GM21737 (cell line): ENCODE measurements around the gene FBXL17.

Source experiments
- ATAC-seq: cut with Tn5 transposase; IDR thresholded peaks from one replicate; pipeline ENCODE4 v1.9.1; 2021; ENCODE audit warnings: mild to moderate bottlenecking, moderate library complexity; ENCODE audit not compliant: unreplicated experiment

The FBXL17 gene

DNA sequence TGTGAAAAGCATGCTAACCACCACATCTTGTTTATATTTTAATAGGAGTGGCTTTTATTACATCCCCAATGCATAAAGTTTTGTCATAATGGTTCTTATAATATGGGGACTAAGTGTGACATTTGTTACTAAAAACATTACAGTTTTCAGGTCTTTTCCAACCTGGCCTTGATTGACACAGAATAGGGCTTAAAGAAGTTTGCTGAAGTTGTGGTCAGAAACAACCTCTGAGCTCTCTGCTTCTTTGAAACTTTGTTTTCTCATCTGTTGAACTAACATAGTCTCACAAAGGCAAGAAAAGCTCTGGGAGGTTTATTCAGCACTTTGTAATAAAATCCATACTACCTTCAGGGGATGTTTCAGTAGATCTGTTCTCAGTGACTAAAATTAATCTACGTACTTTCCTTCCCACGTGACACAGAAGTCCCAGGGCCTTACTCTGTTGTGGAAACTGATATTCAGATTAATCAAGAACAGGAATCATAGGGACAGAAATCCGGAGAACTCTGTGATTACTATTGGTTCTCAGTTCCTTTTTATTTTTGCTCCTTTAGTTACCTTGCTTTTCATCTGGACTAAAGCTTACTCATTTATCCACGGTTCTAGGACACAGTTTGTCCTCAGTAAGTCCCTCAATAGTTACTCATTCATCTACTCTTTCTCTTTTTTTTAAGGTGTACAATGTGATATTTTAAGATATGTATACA is 422.2 kb downstream of the FBXL17 start:
- ATAC-seq = no peak

DNA sequence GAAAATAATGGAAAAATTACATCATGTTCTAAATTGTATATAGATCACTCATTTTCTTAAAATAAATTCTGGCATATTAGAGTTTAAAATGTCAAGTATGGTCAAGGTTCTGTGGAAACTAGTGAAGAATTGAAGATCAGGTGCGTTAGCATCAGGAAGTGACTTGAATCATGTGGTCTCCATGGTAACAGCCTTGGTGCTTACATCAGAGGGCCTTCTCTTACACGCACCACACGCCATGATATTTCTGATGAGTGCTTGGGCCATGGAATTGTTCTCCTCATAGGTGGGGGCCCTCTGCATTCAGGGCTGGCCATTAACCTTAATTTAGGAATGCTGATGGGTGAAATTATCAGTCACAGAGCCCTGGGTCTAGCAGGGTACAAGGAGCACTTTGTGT is 423.0 kb downstream of the FBXL17 start:
- no peak for ATAC-seq

DNA sequence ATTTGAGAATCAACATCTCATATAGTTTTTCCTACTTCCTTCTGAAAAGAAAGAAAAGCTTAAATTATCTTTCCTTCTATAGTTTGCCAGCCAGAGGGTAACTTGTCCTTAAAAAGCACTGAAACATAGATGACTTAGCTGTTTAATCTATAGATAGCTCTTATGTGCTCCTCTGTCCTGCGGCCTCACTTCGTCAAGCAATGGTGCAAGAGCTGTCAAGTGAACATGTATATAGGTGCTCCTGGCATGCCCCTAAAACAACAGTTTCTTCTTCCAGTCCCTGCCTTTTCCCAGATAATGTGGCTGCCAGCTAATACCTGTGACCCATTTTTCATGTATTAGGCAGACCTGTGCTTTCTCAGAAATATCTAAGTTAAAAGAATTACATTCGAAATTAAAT is 423.5 kb downstream of the FBXL17 start:
- no peak for ATAC-seq

DNA sequence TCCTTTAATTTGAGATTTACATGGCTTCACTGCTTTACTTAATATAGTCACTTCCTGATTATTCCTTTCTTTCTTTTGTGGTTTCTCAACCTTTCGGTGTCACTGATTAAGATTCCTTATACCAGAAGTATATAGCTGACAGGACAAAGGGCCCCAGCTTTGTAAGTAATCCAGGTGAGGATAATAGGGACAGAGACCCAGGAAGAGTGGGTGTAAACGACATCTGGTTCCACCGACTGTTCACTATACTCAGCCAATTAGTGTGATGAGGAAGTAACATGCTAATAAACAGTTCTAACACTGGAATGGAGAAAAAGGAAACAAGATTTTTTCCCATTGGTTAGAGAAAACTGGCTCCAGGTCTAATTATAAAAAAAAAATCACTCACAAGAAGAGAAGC is 424.8 kb downstream of the FBXL17 start:
- ATAC-seq = no peak

DNA sequence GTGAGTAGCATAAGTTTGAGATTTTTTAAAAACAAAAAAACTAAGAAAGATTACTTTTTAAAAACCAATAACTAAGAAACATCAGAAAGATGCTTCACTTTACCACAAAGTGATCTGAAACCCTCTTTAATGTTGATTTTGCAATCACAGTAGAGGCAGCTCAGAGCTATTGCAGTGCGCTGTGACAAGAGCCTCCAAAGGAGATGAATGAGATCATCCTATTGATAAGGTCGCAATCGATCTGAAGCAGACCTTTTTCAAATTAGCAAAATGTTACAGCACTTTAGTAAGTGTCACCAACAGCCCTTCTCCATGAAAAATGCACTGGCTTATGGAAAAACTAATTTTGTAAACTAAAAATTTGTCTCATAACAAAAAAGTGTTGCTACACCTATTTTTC is 426.6 kb downstream of the FBXL17 start:
- ATAC-seq = no peak

DNA sequence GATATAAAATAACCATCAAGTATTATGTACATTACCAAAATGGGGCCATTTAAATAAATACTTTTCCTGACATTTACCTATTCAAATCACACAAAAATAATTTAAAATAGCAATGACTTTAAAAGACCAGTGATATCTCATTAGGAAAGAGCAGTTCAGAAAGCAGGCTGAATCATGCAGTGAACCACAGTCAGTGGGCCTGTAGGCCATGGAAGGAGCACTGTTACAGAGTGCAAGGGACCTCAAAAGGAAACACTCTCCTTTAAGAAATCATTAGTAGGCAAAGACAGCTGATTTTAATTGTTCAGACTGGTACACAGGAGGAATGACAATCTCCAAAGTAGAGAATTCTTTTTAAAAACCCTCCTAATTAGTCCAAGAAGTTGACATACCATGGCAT is 427.6 kb downstream of the FBXL17 start:
- no peak for ATAC-seq

DNA sequence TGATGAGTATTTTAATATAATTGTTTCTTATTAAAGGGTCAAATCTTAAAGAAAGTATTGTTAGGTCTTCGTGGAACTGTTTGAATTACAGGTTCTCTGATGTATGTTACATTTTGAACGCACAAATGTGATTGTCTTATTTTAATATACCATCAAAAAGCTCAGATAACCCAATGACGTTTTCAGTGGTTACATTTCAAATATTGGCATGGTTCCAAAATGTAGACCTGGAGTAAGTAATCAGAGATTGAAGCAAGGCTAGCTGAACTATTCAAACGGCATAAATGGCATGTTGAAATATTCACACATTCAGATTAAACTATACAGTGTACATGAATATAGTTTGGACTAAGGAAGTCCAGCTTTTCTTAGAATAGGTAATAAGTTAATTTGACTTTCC is 429.4 kb downstream of the FBXL17 start:
- no peak for ATAC-seq

DNA sequence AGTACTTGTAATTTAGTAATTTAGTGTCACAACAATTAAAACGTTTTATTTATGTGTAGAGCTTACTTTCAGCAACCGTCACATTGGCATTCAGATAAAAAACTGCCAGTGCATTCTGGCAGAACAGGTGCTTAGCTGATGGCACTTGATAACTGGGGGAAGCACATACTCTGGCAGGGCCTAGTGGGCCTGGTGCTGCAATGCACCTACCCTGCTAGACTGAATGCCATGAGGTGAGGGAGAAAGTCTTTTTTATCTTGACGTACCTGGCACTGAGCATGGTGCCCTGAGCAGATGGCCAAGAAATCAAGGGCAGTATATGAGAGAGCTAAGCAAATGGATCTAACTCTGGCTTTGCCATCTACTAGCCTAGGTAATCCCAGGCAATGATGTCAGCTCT is 430.6 kb downstream of the FBXL17 start:
- no peak for ATAC-seq

DNA sequence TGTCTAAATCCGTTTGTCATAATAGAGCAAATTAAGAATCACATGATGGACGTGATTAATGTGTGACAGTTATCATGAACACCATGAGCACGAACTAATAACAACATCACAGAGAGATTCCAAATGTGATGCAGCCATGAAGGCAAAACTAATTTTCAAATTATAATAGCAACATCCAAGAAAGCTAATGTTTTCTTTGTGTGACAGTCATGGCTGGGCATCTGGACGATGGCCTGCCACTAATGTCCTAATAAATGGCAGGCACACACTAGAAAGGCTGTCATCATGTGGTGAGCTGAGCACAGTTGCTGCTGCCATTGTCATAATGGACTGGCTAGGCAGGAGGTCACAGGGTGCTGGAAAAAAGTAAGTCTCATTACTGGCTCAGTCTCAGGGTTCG is 431.1 kb downstream of the FBXL17 start:
- ATAC-seq = no peak

DNA sequence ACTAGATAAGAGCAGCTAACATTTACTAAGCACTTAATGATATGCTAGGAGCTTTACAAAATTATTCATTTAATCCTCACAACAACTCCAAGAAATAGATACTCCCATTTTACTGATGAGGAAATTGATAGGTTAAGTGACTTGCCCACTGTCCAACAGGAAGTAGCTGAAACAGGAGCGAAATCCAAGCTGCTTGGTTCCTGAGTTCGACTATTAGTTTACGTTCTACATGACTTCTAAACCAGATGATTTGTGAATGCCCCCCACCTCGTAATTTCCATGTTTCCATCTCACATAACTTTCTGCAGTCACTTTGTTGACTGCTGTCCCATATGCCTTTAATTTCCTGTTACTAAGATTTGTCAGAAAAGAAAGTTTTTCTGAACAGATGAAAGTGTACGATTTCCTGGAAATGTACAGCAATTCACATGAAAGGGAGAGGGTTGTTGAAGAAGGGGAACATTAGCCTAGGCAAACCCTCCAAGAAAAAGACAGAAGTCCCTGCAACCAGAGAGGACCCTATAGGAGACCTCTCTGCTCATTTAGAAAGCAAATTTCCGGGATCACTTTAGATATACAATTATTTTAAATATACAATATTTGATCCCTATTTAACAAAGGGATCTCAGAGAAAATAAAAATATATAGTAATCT is 432.1 kb downstream of the FBXL17 start:
- ATAC-seq = no peak

DNA sequence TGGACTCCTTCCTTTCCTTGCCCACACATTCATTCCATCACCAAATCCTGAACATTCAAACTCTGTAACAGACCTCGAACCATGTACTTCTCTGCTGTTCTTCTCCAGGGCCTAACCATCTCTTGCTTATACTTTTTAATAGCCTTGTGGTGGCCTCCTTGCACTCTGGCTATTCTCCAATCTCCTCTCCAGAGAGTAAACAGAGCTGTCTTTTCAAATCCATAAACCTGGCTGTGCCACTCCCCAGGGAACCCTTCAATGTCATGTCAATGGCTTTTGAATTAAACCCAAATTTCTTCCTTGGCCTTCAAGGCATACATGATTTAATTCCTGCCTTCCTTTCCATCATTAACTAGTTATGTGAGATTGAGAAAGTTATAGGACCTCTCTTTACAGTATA is 433.5 kb downstream of the FBXL17 start:
- no peak for ATAC-seq

DNA sequence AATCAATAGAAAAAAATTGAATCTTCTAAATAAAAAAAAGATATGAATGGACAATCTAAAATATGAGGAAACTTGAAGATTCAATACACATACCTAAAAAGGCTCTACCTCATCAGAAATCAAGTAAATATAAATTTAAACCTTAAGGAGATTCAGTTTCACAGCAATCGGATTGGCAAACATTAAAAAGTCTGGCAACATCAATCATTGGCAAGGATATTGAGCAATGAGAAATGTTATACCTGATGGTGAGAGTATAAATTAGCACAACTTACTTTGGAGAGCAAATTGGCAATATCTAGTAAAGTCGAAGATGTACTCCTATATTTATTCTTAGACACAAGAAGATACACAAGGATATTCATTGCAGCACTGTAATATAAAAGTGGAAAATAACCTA is 436.8 kb downstream of the FBXL17 start:
- ATAC-seq = no peak

DNA sequence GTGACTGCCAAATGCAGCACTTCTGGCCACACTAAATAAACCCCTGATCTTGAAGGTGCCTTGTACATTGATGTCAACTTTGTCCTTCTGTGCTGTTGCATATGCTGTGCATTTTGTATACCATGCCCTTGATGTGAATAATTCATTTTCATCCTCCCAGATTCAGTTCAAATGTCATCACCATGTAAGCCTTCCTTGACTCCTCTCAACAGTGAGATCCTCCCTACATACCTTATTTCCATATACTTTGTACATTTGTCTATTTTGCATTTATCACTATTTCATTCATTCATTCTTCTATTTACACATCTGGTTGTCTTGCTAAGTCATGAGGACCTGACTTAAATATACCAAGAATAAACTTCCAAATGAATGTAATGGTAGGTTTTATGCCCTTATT is 438.0 kb downstream of the FBXL17 start:
- no peak for ATAC-seq

DNA sequence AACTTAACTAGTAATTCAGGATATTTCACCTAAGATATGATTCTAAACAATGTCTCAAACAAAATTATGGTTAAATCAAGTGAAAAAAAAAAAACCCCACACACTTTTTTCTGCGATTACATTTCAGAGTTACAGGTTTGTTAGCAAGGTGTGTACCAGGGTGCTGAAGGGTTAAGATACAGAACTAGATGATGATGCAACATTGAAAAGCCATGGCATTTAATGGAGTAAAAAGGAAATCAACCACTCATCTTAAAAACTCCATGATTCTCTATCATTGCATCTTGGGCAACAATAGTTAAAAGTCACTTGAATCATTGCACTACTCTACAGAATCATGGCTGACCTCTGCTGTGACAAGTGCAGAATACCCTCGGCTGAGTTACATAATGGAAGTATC is 440.9 kb downstream of the FBXL17 start:
- no peak for ATAC-seq

DNA sequence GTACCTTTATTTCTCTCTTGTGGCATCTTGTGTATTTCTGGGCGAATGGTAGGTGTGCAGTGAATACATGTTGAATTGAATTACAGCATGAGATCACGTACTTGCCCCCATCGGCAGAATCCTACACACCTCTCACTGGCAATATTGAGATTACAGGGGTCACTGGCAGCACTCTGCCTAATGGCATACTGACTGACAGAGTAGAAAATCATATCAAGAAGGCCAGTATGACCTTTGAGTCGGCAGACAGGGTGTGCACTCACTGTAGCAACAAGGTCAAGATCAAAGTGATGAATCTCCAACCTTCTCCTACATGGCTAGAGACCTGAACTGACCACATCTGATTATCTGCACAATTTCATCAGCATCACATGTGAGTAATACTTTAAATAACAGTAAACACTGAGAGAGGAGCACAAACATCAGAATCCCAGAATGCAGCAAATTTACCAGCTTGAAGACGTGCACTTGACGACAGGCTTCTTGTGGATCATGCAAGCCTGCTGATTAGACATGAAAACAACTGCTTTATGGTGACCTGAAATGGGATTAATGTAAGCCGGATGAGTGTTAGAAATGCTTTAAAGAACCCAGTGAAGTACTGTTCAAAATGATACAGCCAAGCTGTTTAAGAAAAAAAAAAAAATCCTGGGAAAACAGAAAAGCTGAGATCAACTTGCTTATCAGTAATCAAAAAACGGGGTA is 444.1 kb downstream of the FBXL17 start:
- no peak for ATAC-seq

DNA sequence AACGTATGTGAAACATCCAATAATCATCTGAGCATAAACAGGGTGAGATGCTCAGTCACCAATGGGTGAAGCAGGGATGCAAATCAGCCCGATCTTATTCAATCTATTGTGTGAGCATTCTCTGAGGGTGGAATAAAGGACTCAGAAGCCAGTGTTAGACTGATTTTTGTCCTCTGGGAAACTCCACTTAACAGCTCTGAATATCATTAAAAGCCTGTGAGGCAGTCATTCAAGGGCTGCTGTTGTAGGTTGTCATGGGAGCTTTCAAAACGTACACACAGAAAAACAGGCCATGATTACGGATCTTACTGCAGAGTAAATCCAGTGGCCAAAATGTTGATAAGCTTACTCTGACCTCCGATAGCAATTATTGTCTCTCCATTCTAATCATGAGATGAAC is 444.7 kb downstream of the FBXL17 start:
- ATAC-seq = no peak

DNA sequence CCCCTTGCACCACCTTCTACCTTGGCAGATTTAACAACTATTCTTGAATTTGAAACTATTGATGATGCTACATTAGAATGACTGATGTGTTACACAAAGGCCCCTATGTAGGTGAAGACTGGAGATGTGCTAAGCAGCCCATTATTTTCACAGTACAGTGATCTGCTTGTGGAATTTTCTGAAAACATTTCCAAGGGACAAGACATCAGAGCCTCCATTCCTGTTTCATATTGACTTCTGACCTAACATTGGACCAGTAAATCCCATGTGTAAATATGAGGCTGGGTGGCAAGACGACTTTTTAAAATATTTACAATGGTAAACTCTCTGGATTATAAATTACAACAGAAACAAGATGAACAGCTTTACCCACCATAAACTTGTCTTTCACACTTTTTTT is 445.4 kb downstream of the FBXL17 start:
- ATAC-seq = no peak

DNA sequence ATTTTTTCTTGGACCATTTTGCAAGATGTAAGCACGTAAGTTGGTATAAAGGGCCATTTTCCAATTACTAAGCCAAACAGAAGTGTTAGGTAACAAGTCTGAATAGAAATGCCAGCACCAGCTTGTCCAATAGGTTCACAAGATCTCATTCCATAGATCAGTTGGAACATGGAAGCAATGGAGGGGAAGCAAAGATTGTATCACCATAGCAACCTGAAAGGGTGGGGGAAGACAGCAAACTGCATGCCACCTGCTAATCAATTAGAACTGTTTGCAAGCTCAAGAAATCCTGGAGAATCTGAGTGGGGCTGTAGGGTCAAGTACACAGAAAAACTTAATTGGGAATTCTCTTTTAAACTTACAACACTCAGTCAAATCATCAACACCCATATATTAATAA is 446.3 kb downstream of the FBXL17 start:
- no peak for ATAC-seq

DNA sequence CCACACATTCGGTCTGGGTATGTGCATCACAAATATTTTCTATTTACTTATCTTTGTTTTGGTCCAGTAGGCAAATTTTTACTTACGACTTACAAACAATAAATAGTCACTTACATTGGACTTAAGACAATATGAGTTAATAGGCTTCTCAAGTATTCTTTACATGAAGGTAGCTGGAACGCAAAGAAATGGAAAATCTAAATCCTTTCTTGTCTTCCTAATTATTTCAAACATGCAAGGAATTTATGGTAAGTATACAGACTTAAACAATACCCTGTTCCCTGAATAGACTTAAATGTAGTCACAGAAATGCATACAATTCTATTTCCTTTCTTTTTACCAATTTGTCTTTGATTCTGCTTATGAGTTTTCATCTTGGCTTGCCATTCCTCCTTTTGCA is 448.6 kb downstream of the FBXL17 start:
- no peak for ATAC-seq

DNA sequence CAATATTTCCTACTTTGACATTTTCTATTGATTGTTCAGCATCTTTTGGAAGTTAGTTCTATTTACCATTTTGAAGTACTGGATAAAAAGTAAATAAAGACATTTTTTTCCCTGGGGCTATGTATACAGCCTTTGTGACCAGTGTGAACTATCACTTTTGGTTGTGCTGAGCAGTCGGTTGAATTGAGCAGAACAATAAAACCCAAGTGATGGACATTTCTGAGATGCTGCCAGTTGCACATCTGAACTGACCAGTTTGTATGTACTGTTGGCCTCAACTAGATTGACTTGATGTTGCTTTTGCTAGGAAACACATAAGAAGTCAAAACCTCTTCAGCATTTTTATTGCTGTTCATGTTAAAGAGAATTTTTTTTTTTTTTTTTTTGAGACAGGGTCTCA is 451.0 kb downstream of the FBXL17 start:
- ATAC-seq = no peak

DNA sequence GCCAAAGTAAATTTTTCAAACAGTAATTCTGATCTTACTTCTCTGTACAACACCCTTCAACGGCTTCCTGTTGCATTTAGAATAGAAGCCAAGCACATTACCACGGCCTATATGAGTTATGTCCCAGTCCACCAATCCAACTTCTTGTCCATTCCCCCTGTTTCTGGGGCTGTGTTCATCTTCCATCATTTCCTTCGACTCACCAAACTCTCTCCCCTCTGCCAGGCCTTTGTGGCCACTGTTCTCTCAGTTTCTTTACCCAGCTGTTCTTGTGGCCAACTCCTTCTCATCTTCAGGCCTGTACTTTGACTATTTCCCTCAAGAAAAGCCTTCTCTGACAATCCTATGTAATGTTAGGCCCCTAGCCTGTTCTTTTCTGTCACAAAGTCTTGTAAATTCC is 451.8 kb downstream of the FBXL17 start:
- no peak for ATAC-seq

DNA sequence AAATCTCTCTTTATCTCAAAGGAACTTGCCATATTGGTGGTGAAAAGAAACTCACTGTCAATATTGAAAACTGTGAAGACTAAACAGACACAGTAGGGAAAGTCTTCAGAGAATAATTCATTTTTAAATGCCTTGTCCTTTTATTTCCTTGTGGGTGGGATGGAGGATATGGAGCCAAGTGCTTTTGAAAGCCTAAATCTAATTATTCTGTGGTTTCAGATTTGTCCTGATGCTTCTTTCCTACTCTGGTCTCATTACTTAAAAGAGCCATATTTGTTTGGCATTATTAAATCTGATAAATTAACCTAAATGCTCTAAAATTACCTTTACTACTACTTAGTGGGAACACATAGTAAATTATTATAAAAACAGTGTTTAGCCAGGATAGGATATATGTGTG is 452.8 kb downstream of the FBXL17 start:
- ATAC-seq = no peak
